ENCODE measurements around the gene CDCA5.

The CDCA5 gene

DNA sequence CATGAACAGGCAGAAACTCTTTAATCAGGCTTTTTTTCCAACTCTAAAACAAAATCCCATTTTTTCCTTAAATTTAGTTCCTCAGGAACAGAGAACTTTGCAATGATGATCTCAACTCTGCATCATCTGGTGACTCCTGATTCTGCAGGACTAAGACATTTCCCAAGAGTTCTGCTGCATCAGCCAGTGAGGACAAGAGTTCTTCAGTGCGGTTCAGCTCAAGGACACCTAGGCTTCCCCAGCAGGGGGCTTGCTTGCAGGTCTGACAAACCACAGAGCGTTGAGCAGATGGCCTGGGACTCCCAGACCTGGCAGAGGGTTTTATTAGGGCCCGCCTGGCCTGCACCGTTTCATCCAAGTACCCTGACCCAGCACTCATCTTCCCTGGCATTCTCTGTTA, 6.4 kb downstream of the CDCA5 start:
- in situ Hi-C loops (cut with MboI; ENCODE audit: low sequenced_read_pairs) = no loop called here

DNA sequence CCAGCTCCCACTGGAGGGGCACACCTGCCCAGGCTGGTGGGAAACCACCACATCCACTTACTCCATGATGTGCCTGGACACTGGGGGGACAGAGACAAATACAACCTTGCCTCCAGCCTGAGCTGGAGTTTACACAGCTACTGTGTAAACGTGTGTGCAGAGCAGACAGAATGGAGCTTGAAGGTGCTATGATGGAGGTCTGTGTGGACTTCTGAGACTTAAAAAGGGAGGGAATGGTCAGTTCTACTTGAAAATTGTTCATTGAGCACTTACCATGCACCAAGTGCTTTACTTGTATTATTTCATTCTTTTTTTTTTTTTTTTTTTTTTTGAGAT, 11.2 kb downstream of the CDCA5 start:
- in situ Hi-C loops (cut with MboI; ENCODE audit: low sequenced_read_pairs) = no loop called here

DNA sequence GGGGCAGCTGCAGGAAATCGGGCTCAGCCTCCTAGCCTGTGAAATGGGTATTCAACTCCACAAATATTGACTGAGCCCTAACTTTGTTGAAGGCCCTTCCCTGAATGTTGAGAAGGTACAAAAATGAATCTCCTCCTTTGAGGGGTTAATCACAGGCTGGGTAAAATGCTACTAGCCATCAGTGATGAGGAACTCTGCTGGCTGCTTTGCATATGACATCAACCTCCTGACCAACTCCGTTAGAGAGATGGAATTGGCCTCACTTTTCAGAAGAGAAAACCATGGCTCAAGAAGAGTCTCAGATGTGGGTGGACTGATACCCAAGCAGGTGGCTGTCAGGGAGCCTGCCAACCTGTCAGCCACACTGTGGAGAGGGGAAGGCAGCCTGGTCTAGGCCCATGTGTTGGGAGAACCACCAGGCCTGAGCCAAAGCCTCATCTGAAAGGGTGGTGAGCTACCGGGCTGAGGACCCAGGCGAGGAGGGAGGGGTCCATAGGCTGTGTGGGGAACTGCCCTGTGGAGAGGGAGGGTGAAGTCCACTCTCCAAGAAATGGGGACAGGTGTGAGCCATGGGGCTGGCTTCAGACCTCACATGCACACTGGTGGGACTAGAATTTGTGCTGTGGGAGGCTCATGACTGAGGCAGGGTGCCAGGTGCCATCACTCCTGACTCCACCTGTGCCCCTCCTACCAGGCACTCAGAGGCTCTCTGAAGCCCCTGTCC, 11.8 kb downstream of the CDCA5 start:
- in situ Hi-C loops (cut with MboI; ENCODE audit: low sequenced_read_pairs) = no loop called here

DNA sequence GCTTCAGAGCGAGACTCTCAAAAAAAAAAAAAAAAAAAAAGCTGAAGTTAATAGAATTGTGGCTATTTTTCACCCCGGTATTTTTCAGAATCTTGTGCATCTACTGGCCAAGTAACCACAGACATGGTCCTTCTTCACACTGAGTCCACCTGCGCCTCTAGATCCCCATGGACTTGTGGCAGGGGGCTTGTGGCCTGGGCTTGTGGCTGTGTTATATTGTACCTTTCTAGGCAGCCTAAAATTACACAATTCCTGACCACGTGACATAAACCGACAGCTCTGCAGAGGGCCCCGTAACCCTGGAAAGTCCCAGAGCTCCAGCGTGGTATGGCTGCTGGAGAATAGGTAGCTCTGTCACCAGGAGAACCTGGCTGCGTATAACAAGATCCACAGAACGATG, 14.6 kb downstream of the CDCA5 start:
- in situ Hi-C loops (cut with MboI; ENCODE audit: low sequenced_read_pairs) = no loop called here

DNA sequence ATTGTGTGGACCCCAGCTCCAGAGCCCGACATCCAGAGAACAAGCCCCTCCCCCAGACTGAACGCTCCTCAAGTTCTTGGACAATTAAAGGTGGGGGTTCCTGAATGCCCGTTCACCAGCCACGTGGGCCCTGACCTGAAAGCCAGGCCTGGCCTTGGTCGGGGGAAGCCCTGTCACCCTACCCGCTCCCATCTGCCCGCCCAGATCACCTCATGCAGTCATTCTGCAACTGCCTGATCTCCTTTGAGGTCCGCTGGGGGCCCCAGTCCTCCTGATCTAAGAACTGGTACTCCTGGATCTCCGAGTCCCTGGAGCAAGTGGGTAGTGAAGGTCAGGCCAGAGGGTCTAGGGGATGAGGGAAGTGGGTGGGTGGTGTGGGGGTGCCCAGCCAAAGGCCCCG, 16.4 kb downstream of the CDCA5 start:
- in situ Hi-C loops (cut with MboI; ENCODE audit: low sequenced_read_pairs) = no loop called here

DNA sequence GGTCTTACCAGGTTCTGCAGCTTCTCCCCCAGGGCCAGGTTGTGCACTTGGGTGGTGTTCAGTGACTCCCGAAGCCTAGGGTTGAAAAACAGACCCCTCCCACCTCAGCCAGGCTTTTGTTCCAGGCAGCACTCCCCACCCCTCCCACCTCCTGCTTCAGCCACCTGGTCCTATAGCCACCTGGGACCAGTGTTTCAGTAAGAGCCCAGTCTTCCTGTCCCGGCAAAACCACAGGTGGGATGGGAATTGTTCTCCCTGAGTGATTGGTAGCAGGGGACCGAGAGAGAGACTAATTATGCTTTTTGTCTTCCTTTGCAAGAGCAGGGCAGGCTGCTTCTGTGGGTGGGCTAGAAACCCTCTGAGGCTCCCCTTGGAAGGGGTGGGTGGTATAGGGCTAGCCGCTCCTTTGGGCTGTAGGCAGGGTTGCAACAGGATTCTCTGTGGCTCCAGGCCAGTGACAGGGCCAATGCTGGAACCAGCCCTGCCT, 17.0 kb downstream of the CDCA5 start:
- in situ Hi-C loops (cut with MboI; ENCODE audit: low sequenced_read_pairs) = no loop called here

DNA sequence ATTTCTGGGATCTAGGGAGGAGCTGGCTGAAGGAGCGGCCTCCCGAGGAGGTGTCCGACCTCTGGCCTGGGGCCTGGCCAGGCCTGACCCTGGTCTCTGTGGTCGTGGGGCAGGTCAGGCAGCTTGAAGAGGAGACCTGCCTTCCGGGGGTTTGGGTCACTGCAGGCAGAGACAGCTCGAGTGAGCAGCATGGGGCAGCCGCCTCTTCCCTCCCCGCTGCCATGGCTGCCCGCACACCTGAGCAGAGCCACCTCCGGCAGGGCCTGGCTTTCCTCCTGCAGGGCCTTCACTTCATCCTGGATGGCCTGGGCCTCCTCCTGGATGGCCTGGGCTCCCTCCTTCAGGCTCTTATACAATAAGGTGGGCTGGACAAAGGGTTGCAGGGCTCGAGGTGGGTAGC, 17.5 kb downstream of the CDCA5 start:
- in situ Hi-C loops (cut with MboI; ENCODE audit: low sequenced_read_pairs) = no loop called here

DNA sequence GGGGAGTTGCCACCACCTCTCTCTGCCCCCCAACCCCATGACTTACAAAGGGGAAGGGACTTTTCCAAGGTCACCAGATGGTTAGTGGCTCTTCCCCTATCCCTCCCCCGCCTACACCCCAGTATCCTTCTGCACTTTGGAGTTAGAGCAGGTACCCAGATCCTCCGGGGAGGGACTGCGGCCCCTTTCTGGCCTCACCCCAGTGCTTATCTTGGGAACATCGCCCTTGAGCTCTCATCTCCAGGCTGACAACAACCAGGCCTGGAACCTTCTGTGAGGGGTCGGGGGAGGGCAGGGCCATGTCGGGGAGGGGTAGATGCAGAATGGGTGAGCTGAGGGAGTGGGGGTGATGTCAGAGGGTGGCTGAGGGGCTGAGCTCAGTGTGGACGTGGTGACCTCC, 18.0 kb downstream of the CDCA5 start:
- in situ Hi-C loops (cut with MboI; ENCODE audit: low sequenced_read_pairs) = no loop called here

DNA sequence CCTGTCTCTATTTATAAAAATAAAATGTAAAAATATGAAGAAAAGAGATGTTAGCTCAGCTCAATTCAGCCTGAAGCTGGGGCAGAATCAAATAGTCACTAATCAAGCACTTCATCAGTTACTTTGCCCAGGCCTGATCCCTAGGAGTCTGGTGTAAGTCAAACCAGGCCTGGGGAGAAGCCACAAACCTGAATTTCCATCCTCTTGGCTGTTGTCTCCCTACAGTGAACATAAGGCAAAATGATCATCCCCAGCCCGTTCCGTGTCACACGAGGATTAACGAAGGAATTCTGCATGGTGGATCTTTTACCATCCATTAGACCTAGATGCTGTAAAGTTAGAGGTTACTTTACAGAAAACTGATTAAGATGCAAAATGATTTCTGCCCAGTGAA, 19.0 kb downstream of the CDCA5 start:
- in situ Hi-C loops (cut with MboI; ENCODE audit: low sequenced_read_pairs) = no loop called here

DNA sequence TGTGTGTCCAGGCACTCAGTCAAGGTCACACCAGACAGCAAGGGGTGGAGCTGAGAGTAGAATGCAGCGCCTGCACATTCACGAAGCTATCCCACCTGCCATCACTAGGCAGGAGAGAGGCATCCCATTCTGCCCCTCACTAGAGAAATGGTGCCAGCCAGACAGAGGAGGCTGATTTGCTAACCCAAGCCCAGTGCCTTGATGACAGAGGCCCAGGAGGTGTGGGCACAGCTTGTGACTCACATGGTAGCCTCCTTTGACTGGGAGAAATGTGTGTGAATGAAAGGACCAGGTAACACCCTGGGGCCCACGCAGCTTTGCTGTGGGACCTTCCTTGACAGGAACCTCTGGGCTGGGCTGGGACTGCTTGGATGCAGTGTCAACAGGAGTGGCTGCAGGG, 20.3 kb downstream of the CDCA5 start:
- in situ Hi-C loops (cut with MboI; ENCODE audit: low sequenced_read_pairs) = no loop called here

DNA sequence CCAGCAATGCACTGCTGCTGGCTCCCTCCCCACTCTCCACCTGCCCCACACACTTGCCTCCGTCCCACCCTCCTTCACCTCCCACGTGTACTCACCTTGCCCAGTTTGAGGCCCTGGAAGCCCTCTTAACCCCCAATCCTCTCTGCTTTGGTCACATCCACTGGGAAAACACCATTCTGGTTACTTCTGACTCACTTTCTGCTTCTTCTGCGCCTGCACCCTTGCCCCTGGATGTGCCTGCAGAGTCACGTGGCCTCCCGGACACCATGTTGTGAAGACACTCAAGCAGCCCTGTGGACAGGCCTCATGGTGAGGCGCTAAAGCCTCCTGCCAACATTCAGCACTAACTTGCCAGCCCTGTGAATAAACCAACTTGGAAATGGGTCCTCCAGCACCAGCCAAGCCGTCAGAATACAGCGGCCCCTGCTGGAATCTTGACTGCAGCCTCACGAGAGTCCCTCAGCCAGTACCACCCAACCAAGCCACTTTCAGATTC, 22.9 kb downstream of the CDCA5 start:
- in situ Hi-C loops (cut with MboI; ENCODE audit: low sequenced_read_pairs) = no loop called here

DNA sequence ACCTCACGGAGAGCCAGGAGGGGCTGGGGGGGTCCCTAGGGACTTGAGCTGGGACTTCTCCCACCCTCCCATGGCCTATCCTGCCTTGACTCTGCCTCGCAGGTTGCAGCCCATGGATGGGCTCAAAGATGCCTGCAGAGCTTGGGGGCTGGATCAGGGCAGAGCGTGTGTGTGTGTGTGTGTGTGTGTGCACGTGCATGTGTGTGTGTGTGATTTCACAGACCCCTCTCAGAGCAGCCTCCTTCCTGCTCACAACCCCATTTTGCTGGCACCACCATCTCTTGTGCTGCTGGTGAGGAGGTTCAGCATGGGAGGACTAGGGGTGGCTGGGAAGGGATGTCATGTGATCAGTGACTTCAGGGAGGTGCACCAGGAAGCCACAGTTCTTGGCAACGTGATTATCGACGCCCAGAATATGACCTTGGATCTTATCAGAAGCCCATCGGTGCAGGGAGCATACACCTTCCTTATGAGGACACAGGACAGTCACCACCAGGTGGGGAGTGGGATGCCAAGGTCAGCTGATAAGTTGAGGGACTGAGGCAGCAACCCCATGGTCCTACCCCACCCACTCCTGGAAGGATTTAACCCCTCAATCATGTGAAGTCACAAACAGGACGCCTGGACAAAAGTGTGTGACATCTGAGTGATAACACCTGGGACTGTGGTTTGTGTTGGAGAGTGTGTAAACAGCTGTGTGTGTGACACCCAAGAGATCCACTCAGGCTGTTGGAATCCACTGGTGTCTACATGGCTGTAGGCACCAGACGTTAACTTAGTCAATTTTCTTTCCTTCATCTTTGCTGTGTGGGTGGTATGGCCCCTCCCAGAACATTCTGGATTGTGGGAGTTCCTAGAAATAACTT, 23.6 kb downstream of the CDCA5 start:
- in situ Hi-C loops (cut with MboI; ENCODE audit: low sequenced_read_pairs) = no loop called here

DNA sequence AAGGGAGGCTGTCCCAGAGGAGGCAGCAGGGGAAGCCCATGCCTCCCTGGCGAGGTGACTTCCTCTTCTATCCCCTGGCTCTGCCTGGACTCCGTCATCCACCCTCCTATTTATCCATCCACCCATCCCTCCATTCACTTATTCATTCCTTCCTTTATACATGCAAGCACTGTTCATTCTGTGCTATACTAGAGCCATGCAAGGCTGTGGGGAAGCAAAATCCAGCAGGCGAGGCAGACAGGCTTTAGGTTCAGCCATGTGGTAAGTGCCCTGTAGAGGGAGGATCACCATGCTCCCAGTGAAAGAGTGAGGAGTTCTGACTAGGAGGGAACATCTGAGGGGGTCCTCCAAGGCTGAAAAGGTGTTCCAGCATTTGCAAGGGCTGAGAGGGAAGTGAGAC, 24.3 kb downstream of the CDCA5 start:
- in situ Hi-C loops (cut with MboI; ENCODE audit: low sequenced_read_pairs) = no loop called here

DNA sequence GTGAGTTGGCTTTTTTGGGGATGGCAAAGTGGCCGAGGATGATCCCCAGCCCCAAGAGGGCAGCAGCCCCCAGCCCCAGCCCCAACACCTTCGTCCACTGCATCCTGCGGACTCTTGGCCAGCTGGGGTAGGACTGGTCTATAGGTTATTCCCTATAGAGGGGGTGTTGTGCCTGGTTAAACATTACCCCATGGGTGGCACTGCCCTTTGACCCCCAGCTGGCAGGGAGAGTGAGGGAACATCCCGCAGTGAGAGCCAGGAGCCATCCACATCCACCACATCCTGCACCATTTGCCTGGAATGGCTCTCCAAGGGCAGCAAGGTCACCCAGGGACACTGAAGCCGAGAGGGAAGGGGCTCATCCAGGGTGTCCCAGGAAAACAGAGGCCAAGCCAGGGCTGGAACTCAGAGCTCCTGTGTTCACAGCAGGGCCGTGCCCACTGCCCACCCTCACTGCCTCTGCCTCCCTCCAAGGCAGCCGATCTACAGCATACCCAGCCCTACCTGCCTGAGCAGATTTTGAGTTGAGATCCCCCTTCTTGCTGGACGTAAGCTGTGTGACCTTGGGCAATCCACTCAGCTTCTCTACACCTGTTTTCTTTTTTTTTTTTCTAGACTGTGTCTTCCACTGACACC, 25.3 kb downstream of the CDCA5 start, which contains the start of gene NAALADL1:
Gene NAALADL1, minus strand, starts transcription at position 135 of the 636 bp plus-strand sequence. Its CDS starts 32 bp downstream, at position 103.
- in situ Hi-C loops (cut with MboI; ENCODE audit: low sequenced_read_pairs) = no loop called here

DNA sequence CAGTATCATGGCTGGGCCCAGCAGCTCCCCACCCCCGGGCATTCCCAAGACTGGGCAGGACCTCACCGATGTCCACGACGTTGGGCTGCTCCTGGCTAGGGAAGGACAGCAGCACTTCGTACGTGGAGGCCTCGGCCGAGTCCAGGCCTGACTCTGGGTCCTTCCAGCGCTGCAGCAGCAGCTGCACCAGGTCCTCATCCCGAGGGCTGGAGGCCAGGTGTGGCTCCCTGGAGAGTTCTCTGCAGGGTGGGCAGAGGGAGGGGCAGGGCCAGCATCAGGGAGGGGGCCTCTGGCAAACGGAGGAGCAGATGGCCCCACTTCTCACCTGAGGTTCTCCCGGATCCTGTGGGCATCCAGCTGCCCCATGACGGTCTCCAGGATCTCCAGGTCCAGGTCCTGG, 25.8 kb downstream of the CDCA5 start:
- in situ Hi-C loops (cut with MboI; ENCODE audit: low sequenced_read_pairs) = no loop called here

DNA sequence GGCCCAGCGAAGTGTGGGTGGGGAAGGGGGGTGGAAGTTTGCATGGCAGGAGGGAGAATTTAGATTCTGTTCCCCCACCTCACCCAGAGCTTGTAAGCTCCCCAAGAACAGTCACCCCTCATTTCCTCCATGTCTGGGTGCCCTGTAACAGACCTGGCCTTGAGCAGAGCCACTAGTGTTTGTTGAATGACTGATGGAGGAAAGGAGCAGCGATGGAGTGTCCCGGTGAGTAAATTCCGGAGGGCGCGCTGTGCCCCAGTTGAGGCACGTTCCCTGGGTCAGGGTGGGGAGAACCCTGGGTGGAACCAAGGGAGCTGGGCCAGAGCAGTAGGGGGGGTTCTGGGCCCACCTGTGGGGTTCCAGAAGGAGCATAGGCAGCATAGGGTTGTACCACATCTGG, 26.3 kb downstream of the CDCA5 start:
- in situ Hi-C loops (cut with MboI; ENCODE audit: low sequenced_read_pairs) = no loop called here

DNA sequence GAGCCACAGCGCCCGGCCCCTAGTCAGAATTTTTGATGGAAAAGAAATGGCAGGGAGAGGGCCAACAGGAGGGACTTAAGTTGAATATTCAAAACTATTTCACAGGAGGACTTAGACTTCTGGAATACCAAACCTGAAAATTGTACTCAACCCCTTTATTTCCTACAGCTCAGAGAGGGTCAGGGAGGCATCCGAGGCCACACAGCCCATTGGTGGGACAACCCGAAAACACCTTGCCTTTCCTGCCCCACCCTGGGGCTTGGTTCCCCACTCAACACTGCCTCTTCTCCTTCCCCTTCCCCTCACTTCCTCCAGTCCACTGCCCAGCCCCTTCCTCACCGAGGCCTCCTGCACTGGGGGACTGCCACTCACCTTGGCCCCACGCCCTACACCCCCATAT, 26.8 kb downstream of the CDCA5 start:
- in situ Hi-C loops (cut with MboI; ENCODE audit: low sequenced_read_pairs) = no loop called here

DNA sequence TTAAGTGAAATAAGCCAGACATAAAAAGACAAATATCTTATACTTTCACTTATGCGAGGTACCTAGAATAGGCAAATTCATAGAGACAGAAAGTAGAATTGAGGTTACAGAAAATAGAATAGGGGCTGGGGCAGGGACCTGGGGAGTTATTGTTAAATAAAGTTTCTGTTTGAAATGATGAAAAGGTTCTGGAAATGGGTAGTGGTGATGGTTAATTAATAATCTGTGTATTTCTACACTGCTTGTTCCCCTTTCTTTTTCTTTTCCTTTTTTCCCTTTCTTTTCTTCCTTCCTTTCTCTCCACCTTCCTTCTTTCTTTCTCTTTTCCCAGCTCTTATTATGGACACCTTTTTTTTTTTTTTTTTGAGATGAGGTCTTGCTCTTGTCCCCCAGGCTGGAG, 28.3 kb downstream of the CDCA5 start:
- in situ Hi-C loops (cut with MboI; ENCODE audit: low sequenced_read_pairs) = no loop called here

DNA sequence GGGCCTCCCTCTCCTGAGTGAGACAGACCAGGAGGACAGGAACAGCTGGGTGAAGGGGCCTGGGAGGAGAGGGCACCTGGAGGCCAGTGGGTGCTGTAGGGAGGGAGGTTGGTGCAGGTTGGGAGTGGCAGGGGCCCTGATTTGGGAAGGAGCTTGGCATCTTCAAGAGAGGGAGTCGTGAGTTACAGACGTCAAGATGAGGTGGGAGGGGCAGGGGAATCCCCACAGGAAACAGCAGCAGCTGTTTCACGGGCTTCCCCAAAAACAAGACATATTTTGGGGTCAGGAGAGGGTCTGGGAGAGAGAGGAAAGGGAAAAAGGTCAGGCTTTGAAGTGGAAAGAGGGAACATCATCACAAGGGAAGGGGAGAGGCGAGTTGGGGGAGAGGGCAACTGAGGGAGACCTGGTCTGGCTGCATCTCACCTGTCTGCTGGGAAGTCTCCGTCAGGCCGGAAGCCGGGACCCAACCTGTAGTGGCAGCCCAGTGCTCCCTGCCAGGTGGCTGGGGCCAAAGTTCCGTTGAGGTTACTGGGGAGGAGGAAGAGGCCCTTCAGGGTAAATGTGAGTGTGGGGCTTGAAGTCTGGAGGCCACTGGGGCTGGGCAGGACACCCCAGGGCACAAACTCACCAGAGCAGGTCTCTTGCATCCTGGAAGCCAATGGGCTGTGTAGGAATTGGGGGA, 29.9 kb downstream of the CDCA5 start:
- in situ Hi-C loops (cut with MboI; ENCODE audit: low sequenced_read_pairs) = no loop called here

DNA sequence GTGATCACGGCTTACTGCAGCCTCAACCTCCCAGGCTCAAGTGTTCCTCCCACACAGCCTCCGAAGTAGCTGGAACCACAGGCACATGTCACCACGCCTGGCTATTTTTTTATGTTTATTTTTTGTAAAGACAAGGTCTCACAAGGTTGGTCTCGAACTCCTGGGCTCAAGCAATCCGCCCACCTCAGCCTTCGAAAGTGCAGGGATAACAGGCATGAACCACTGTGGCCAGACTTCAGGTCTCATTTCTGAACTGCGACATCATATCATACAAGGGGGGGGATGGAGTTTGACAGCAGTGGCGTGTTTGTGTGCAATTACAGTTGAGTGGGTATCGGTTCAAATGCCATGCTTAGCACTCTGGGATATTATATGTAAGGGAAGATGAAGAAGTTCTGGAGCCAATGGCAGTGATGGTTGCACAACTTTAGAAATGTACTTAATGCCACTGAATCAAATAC, 32.4 kb downstream of the CDCA5 start:
- in situ Hi-C loops (cut with MboI; ENCODE audit: low sequenced_read_pairs) = no loop called here
